Astrocyte (in vitro differentiated cells and primary cell): ENCODE data around the gene STAP1.

Source experiments
- EZH2 ChIP-seq: IDR thresholded peaks from 2 replicates; pipeline ENCODE4 v1.6.1; 2012; ENCODE audit warnings: mild to moderate bottlenecking, low read length, inconsistent platforms; ENCODE audit not compliant: insufficient read depth
- TF ChIP-seq, protein P1 (sequence below): IDR thresholded peaks from 2 replicates; pipeline ENCODE4 v1.5.1; 2011; ENCODE audit warnings: low read depth, mild to moderate bottlenecking, inconsistent platforms, low read length, moderate library complexity; ENCODE audit not compliant: insufficient read depth

DNA sequence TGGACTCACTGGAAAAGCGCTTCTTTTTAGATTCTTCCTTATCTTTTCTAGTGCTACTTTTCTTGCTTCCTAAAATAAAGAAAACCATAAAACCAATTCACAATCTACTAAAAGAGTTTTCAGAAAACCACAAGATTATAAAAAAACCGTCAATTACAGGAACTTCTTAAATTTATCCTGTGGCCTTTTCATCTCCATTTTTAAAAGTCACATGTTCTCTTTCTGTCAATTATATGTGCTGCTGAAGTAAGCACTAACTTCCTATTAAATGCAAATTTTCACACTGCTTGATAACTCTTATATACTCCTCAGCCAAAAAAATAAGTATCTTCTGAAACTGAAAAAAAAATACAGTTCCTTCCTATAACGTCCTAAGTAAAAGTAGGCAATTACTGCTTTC, 46.0 kb upstream of the STAP1 start:
- TF ChIP-seq, protein P1, sequence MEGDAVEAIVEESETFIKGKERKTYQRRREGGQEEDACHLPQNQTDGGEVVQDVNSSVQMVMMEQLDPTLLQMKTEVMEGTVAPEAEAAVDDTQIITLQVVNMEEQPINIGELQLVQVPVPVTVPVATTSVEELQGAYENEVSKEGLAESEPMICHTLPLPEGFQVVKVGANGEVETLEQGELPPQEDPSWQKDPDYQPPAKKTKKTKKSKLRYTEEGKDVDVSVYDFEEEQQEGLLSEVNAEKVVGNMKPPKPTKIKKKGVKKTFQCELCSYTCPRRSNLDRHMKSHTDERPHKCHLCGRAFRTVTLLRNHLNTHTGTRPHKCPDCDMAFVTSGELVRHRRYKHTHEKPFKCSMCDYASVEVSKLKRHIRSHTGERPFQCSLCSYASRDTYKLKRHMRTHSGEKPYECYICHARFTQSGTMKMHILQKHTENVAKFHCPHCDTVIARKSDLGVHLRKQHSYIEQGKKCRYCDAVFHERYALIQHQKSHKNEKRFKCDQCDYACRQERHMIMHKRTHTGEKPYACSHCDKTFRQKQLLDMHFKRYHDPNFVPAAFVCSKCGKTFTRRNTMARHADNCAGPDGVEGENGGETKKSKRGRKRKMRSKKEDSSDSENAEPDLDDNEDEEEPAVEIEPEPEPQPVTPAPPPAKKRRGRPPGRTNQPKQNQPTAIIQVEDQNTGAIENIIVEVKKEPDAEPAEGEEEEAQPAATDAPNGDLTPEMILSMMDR, result no peak
- TF ChIP-seq EZH2, result no peak
